ENCODE results near the gene XPNPEP2. TPM values are rescaled to one million over a fixed set of nuclear protein-coding genes. Genes with fewer than 3 reads are reported as not detected.

The XPNPEP2 gene
- total and polyA plus RNA-seq, 9 of the 15 experiments (the other 6 are each of a cell fraction or from before 2014, with no cell fraction given) = 0.03 to 0.19 (median 0.09) TPM; not detected in 5

GRCh38 chrX:129798888-129799287 is 60.1 kb downstream of the XPNPEP2 start:
- TF ChIP-seq BDP1 (IDR thresholded peaks at IDR 0.05; ENCODE audit: insufficient read depth, insufficient read length) = no peak
- TF ChIP-seq BRD9 (IDR thresholded peaks at IDR 0.05; ENCODE audit: low read depth, partially characterized antibody) = no peak
- TF ChIP-seq, protein P1, sequence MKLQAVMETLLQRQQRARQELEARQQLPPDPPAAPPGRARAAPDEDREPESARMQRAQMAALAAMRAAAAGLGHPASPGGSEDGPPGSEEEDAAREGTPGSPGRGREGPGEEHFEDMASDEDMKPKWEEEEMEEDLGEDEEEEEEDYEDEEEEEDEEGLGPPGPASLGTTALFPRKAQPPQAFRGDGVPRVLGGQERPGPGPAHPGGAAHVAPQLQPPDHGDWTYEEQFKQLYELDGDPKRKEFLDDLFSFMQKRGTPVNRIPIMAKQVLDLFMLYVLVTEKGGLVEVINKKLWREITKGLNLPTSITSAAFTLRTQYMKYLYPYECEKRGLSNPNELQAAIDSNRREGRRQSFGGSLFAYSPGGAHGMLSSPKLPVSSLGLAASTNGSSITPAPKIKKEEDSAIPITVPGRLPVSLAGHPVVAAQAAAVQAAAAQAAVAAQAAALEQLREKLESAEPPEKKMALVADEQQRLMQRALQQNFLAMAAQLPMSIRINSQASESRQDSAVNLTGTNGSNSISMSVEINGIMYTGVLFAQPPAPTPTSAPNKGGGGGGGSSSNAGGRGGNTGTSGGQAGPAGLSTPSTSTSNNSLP (IDR thresholded peaks at IDR 0.05; ENCODE audit: borderline replicate concordance, low read depth, low read length) = no peak
- TF ChIP-seq RBM39 (optimal IDR thresholded peaks at IDR 0.05; ENCODE audit: low read depth, low read length) = no peak
- no peak for TF ChIP-seq KDM1A (IDR thresholded peaks at IDR 0.05)
- no peak for TF ChIP-seq RBM17 (IDR thresholded peaks at IDR 0.05; ENCODE audit: borderline replicate concordance, low read depth, low read length)
- TF ChIP-seq LEF1 (IDR thresholded peaks at IDR 0.05) = no peak
- TF ChIP-seq PTTG1 (tag; IDR thresholded peaks at IDR 0.05; ENCODE audit: low read depth) = no peak
- no peak for TF ChIP-seq SNRNP70 (optimal IDR thresholded peaks at IDR 0.05; ENCODE audit: low read depth, low read length)
- no peak for TF ChIP-seq MTF1 (CRISPR knock-in tag; IDR thresholded peaks at IDR 0.05; ENCODE audit: borderline replicate concordance)
- TF ChIP-seq TAF9B (IDR thresholded peaks at IDR 0.05; ENCODE audit: partially characterized antibody) = no peak
- no peak for TF ChIP-seq CSDE1 (IDR thresholded peaks at IDR 0.05)
- no peak for TF ChIP-seq DIDO1 (tag; IDR thresholded peaks at IDR 0.05; ENCODE audit: low read depth)
- no peak for TF ChIP-seq DEAF1 (CRISPR knock-in tag; IDR thresholded peaks at IDR 0.05)
- Histone ChIP-seq H3K79me2 (ENCODE audit: control insufficient read depth, insufficient read depth, low read length) (no peaks in the 10 kb centered on the region), H3K4me3 (no peak overlapping the region), H3K4me2 (ENCODE audit: insufficient read depth, low read length) (no peak overlapping the region), H3K27ac (ENCODE audit: extremely low read depth, low read depth, low read length) (no peak overlapping the region), H3K9me1 (ENCODE audit: control insufficient read depth, insufficient read depth, low read length) (peaks cover 2% of the 10 kb centered on the region), H3K9ac (ENCODE audit: insufficient read depth in 1 of 2, low read depth in 2 of 2, low read length in 2 of 2) (no peak overlapping the region), H3K9me3 (replicated peaks; ENCODE audit: control insufficient read depth, insufficient read depth, low read depth, low read length) (no peaks in the 10 kb centered on the region), H4K20me1 (replicated peaks; ENCODE audit: control insufficient read depth, insufficient read depth, low read length) (no peaks in the 10 kb centered on the region), H3K36me3 (ENCODE audit: control insufficient read depth, insufficient read depth, low read length) (peaks cover 6% of the 10 kb centered on the region; the same call in 1 of the 3 replicates), H3K4me1 (replicated peaks in 1 of 2; ENCODE audit: control insufficient read depth in 2 of 2, insufficient read depth in 2 of 2, low read length in 2 of 2) (peaks cover 0 to under 1% of the 10 kb centered on the region in 2 experiments; a peak in 1 of 5 replicates), H2AFZ (ENCODE audit: low read depth, low read length) (no peak overlapping the region), H3K27me3 (ENCODE audit: control insufficient read depth in 2 of 2, insufficient read depth in 2 of 2, low read length in 2 of 2) (no peaks in the 10 kb centered on the region)
- in situ Hi-C loops (cut with MboI) = no loop called here
- WGBS (ENCODE audit: insufficient coverage, low coverage, missing lambda C conversion rate) = 75% methylated on average over 5 of the region's 5 CpGs
- DNase-seq (ENCODE audit: extremely low read depth in 1 of 4, low spot score in 3 of 4) (no peak), FAIRE-seq (no peak), ATAC-seq (no peak)
- POLR2A ChIA-PET = interaction anchor here (0.7 kb wide), 1 partner anchor 298 kb away, joined by 3 read pairs; no protein-coding TSS in a partner anchor
- no TSS peak for BruUV-seq (replicated peaks)
- intact Hi-C loops (cut with micrococcal nuclease) = no loop called here
- CTCF ChIA-PET (ENCODE audit: low intra/inter-chr PET ratio) = no interaction called here

All from K562 (cell line).